ENCODE data around the gene EIF3F.

Gene EIF3F

DNA sequence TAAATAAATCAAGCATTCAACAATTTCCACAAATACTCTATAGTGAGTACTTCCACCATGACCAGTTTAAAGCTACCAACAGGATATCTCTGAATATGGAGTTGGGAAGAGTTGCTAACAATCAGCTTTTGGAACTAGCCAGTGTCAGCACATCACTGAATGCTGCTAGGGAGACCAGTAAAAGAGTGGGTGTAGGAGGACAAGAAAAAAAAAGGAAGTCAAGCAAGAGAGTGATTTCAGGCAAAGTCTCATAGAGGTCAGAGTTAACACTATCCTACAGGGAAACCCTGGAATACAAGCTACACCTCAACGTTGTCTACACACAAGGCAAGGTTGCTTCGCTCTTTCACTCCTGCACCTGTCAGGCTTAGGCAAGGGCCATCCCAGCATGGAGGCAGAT, 24.2 kb downstream of the EIF3F start:
- no CpG with 5 or more reads among the region's 2 CpGs for WGBS (ENCODE audit: insufficient coverage, insufficient read length)
- peaks cover 4% of the 10 kb centered on the region; the same call in 1 of the 2 replicates for H3K27me3 ChIP-seq (ENCODE audit: control insufficient read depth, insufficient read depth, low read length)

DNA sequence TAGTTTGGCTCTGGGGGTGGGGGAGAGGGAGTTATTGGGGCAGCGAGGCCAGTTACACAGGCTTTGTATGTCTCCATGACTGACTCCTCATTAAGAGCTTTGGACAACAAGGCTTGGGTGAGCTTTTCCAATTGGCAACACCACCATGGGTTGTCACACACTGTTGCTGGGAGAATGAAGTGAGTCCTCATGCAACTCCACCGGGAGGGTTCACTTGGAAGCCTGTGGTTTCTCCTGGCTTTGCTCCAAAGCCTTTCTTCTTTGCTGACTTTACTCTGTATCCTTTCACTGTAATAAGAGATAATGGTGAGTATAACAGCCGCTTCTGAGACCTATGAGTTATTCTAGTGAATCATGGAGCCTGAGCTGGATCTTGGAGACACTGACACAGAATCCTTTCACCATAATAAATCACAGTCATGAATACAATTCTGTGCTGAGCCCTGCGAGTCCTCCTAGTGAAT, 24.9 kb downstream of the EIF3F start:
- Histone ChIP-seq H3K27me3 (ENCODE audit: control insufficient read depth, insufficient read depth, low read length) (peaks cover 5% of the 10 kb centered on the region; the same call in 1 of the 2 replicates), H3K9me3 (ENCODE audit: control insufficient read depth, insufficient read depth, low read length) (no peaks in the 10 kb centered on the region), H3K36me3 (ENCODE audit: control insufficient read depth, insufficient read depth, low read length) (no peaks in the 10 kb centered on the region), H3K27ac (ENCODE audit: low read length) (no peak overlapping the region), H3K4me1 (ENCODE audit: control insufficient read depth, insufficient read depth, low read length) (peaks cover 5% of the 10 kb centered on the region; the same call in 1 of the 2 replicates), H3K4me3 (ENCODE audit: low read length) (no peak overlapping the region)
- DNase-seq (ENCODE audit: low read depth, low spot score) = no peak
- no CpG with 5 or more reads among the region's 4 CpGs for WGBS (ENCODE audit: insufficient coverage, insufficient read length)

More for the DNA sequence above, 24.2 kb downstream of the EIF3F start:
- Histone ChIP-seq H3K9me3 (ENCODE audit: control insufficient read depth, insufficient read depth, low read length) (no peaks in the 10 kb centered on the region), H3K4me1 (ENCODE audit: control insufficient read depth, insufficient read depth, low read length) (peaks cover 2% of the 10 kb centered on the region; the same call in 1 of the 2 replicates), H3K4me3 (ENCODE audit: low read length) (no peak overlapping the region), H3K27ac (ENCODE audit: low read length) (no peak overlapping the region), H3K36me3 (ENCODE audit: control insufficient read depth, insufficient read depth, low read length) (no peaks in the 10 kb centered on the region)
- no peak for DNase-seq (ENCODE audit: low read depth, low spot score)

DNA sequence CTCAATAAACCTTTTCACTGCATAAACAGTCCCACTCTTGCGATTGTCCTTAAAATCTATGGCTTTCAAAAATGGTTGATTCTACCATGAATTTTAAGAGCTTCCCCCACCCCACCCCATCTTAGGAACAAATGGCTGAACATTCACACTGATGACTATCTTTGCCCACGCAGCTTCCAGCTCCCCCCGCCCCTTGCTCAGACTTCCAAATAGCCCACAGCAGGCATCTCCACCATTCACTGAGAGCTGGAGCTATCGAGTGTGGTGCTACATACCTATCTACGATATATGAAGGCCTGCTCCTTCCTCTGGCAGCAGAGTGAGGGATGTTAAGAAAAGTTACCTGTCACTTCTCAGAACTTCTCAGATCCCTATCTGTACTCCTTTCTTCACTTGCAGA, 26.7 kb downstream of the EIF3F start:
- DNase-seq (ENCODE audit: low read depth, low spot score) = no peak
- H3K4me3 ChIP-seq (ENCODE audit: low read length) = no peak overlapping the region
- no peak overlapping the region for H3K27ac ChIP-seq (ENCODE audit: low read length)
- H3K36me3 ChIP-seq (ENCODE audit: control insufficient read depth, insufficient read depth, low read length) = no peaks in the 10 kb centered on the region
- H3K27me3 ChIP-seq (ENCODE audit: control insufficient read depth, insufficient read depth, low read length) = peaks cover 21% of the 10 kb centered on the region; the same call in 1 of the 2 replicates
- H3K4me1 ChIP-seq (ENCODE audit: control insufficient read depth, insufficient read depth, low read length) = peaks cover 9% of the 10 kb centered on the region; the same call in 1 of the 2 replicates
- no peaks in the 10 kb centered on the region for H3K9me3 ChIP-seq (ENCODE audit: control insufficient read depth, insufficient read depth, low read length)
- no CpG with 5 or more reads among the region's 5 CpGs for WGBS (ENCODE audit: insufficient coverage, insufficient read length)

- H3K36me3 ChIP-seq (ENCODE audit: control insufficient read depth, insufficient read depth, low read length) = no peaks in the 10 kb centered on the region
- no peak overlapping the region for H3K27ac ChIP-seq (ENCODE audit: low read length)
- H3K4me3 ChIP-seq (ENCODE audit: low read length) = no peak overlapping the region
- no peak for DNase-seq (ENCODE audit: low read depth, low spot score)
- WGBS (ENCODE audit: insufficient coverage, insufficient read length) = no CpG with 5 or more reads among the region's 4 CpGs
- peaks cover 10% of the 10 kb centered on the region; the same call in 1 of the 2 replicates for H3K4me1 ChIP-seq (ENCODE audit: control insufficient read depth, insufficient read depth, low read length)
- H3K9me3 ChIP-seq (ENCODE audit: control insufficient read depth, insufficient read depth, low read length) = no peaks in the 10 kb centered on the region
- peaks cover 33% of the 10 kb centered on the region for H3K27me3 ChIP-seq (ENCODE audit: control insufficient read depth, insufficient read depth, low read length)
Observed at GRCh38 chr11:8015753-8016239, 28.7 kb downstream of the EIF3F start.

GRCh38 chr11:8016440-8016839, 29.3 kb downstream of the EIF3F start:
- Histone ChIP-seq H3K9me3 (ENCODE audit: control insufficient read depth, insufficient read depth, low read length) (no peaks in the 10 kb centered on the region), H3K4me1 (ENCODE audit: control insufficient read depth, insufficient read depth, low read length) (peaks cover 10% of the 10 kb centered on the region; the same call in 1 of the 2 replicates), H3K27me3 (ENCODE audit: control insufficient read depth, insufficient read depth, low read length) (peaks cover 33% of the 10 kb centered on the region), H3K4me3 (ENCODE audit: low read length) (no peak overlapping the region), H3K27ac (ENCODE audit: low read length) (no peak overlapping the region), H3K36me3 (ENCODE audit: control insufficient read depth, insufficient read depth, low read length) (no peaks in the 10 kb centered on the region)
- DNase-seq (ENCODE audit: low read depth, low spot score) = no peak
- no CpG with 5 or more reads among the region's 4 CpGs for WGBS (ENCODE audit: insufficient coverage, insufficient read length)

DNA sequence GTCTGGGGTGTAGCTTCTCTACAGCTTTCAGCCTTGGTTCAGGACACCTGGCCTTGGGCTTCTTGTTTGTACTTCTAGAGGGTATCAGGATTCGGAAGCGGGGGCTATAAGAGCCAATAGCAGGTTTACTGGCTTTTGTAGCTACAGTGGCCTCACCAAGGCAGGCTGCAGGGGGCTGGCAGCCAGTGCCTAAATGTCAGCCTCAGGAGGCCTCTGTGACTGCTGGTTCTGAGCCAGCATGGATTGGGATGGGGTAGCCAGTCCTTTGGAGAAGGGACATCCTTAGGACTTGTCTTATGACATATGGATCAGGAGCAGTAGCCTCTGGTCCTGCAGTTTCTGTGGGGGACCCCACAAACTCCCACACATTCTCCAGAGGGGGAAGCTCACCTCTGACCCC, 29.9 kb downstream of the EIF3F start:
- no peak overlapping the region for H3K27ac ChIP-seq (ENCODE audit: low read length)
- no CpG with 5 or more reads among the region's 2 CpGs for WGBS (ENCODE audit: insufficient coverage, insufficient read length)
- no peak overlapping the region for H3K4me3 ChIP-seq (ENCODE audit: low read length)
- peaks cover 33% of the 10 kb centered on the region for H3K27me3 ChIP-seq (ENCODE audit: control insufficient read depth, insufficient read depth, low read length)
- H3K4me1 ChIP-seq (ENCODE audit: control insufficient read depth, insufficient read depth, low read length) = peaks cover 10% of the 10 kb centered on the region; the same call in 1 of the 2 replicates
- no peak for DNase-seq (ENCODE audit: low read depth, low spot score)
- H3K36me3 ChIP-seq (ENCODE audit: control insufficient read depth, insufficient read depth, low read length) = no peaks in the 10 kb centered on the region
- no peaks in the 10 kb centered on the region for H3K9me3 ChIP-seq (ENCODE audit: control insufficient read depth, insufficient read depth, low read length)

GRCh38 chr11:8017894-8018483, 30.9 kb downstream of the EIF3F start:
- DNase-seq (ENCODE audit: low read depth, low spot score) = no peak
- Histone ChIP-seq H3K36me3 (ENCODE audit: control insufficient read depth, insufficient read depth, low read length) (no peaks in the 10 kb centered on the region), H3K27ac (ENCODE audit: low read length) (no peak overlapping the region), H3K27me3 (ENCODE audit: control insufficient read depth, insufficient read depth, low read length) (peaks cover 33% of the 10 kb centered on the region), H3K9me3 (ENCODE audit: control insufficient read depth, insufficient read depth, low read length) (no peaks in the 10 kb centered on the region), H3K4me1 (ENCODE audit: control insufficient read depth, insufficient read depth, low read length) (peaks cover 10% of the 10 kb centered on the region; the same call in 1 of the 2 replicates), H3K4me3 (ENCODE audit: low read length) (no peak overlapping the region; the same call in 1 of the 2 replicates)
- no CpG with 5 or more reads among the region's 13 CpGs for WGBS (ENCODE audit: insufficient coverage, insufficient read length)

- DNase-seq (ENCODE audit: low read depth, low spot score) = peak; percentile 57
- peak overlapping the region; percentile 54 for H3K4me3 ChIP-seq (ENCODE audit: low read length)
- no CpG with 5 or more reads among the region's 62 CpGs for WGBS (ENCODE audit: insufficient coverage, insufficient read length)
Observed at GRCh38 chr11:8018484-8019313, 31.6 kb downstream of the EIF3F start.

DNA sequence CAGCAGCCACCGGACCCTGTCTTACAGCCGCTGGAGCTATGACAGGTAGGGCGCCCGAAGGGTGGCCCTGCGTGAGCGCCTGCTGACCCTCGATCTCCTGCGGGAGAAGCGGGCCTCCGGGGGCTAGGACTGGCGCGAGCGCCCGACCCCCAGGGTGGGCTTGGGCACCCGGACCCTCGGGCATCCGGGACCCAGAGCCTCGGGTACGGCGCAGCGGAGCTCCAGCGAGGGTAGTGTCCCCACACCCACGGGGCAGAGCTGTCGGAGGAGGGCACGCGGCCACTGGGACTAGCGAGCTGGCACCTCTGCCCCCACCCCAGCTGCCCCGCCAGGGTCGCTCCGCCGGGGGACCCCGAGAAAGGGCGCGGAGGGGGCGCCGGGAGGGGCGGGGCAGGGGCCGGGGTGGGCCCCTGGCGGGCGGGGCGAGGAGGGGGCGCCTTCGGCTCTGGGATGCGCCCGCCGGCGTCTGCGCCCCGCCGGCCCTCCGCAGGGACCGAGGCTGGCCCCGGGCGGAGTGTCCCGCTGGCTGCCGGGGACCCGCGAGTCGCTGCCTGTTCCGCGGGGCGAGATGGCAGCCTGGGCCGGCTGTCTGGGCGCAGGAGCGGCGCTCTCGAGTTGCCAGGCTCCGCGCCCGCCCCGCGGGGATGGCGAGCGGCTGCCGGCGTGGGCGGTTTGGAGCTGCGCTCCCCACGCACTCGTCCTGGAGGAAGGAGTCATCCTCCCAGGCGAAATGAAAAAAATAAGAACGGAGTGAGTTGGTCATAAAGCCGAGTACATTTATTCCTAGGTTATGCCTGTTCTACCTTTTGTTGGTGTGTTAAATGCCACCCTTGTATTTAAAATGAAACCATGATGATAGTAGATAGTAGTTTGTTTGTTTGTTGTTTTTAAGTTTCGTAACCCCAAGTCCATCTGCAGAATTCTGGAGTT, 32.4 kb downstream of the EIF3F start:
- Histone ChIP-seq H3K4me1 (ENCODE audit: control insufficient read depth, insufficient read depth, low read length) (peaks cover 10% of the 10 kb centered on the region; the same call in 1 of the 2 replicates), H3K9me3 (ENCODE audit: control insufficient read depth, insufficient read depth, low read length) (no peaks in the 10 kb centered on the region), H3K27me3 (ENCODE audit: control insufficient read depth, insufficient read depth, low read length) (peaks cover 33% of the 10 kb centered on the region), H3K36me3 (ENCODE audit: control insufficient read depth, insufficient read depth, low read length) (no peaks in the 10 kb centered on the region), H3K4me3 (ENCODE audit: low read length) (peak overlapping the region; percentile 54), H3K27ac (ENCODE audit: low read length) (no peak overlapping the region)
- no peak for DNase-seq (ENCODE audit: low read depth, low spot score)
- no CpG with 5 or more reads among the region's 84 CpGs for WGBS (ENCODE audit: insufficient coverage, insufficient read length)

More at GRCh38 chr11:8018484-8019313, 31.6 kb downstream of the EIF3F start:
- H3K27ac ChIP-seq (ENCODE audit: low read length) = no peak overlapping the region
- H3K9me3 ChIP-seq (ENCODE audit: control insufficient read depth, insufficient read depth, low read length) = no peaks in the 10 kb centered on the region
- H3K36me3 ChIP-seq (ENCODE audit: control insufficient read depth, insufficient read depth, low read length) = no peaks in the 10 kb centered on the region
- peaks cover 10% of the 10 kb centered on the region; the same call in 1 of the 2 replicates for H3K4me1 ChIP-seq (ENCODE audit: control insufficient read depth, insufficient read depth, low read length)
- H3K27me3 ChIP-seq (ENCODE audit: control insufficient read depth, insufficient read depth, low read length) = peaks cover 33% of the 10 kb centered on the region

Data from iPS DF 6.9 (cell line).